GM12878 (cell line): ENCODE results near the gene NUBPL. TPM values are rescaled to one million over a fixed set of nuclear protein-coding genes. Genes with fewer than 3 reads are reported as not detected.

Experiments
- ATAC-seq: fragments of 200-7000 bp; cut with Tn5 transposase; 3 replicates; pipeline ENCODE4 v1.9.1; 2020; ENCODE audit warnings: mild to moderate bottlenecking, moderate library complexity
- BruUV-seq: library from RNA; stranded (reverse); fragments of 400-500 nt; replicated peaks from 2 replicates; lab custom pipeline; 2021; lab: Mats Ljungman, UMichigan
- CTCF ChIA-PET: fragments of 300-600 bp; sonication (Branson Sonifier 250); formaldehyde crosslinking; extraction: SDS; loops from one replicate; lab custom pipeline; 2021; ENCODE audit warnings: inconsistent platforms; lab: Yijun Ruan, JAX
- POLR2A ChIA-PET: fragments of 350-600 bp; formaldehyde crosslinking; extraction: SDS; loops from one replicate; lab custom pipeline; 2021; ENCODE audit warnings: inconsistent platforms; lab: Charles Lee
- RAD21 ChIA-PET: fragments of 300-600 bp; sonication (Branson Sonifier 250); formaldehyde crosslinking; loops from one replicate; lab custom pipeline; 2023; ENCODE audit warnings: antibody characterized with exemption; ENCODE audit not compliant: unreplicated experiment; lab: Charles Lee
- SMC1A ChIA-PET: fragments of 300-600 bp; sonication (Branson Sonifier 250); formaldehyde crosslinking; loops from one replicate; lab custom pipeline; 2023; ENCODE audit not compliant: unreplicated experiment, uncharacterized antibody; lab: Charles Lee
- DNase-seq: peaks from one replicate; pipeline ENCODE4 v3.0.0-alpha.2; 2011; ENCODE audit warnings: low read depth, low spot score
- FAIRE-seq: peaks from 3 replicates; lab custom pipeline; 2011; peaks lifted over from hg19 to GRCh38; lab: Jason Lieb, UNC
- H2AFZ ChIP-seq: 2 replicates; pipeline ENCODE4 v1.6.0; 2011; ENCODE audit warnings: low read depth, low read length, control low read depth; ENCODE audit not compliant: control insufficient read depth
- H3K27ac ChIP-seq: 2 replicates; pipeline ENCODE4 v1.5.1; 2011; ENCODE audit warnings: control low read depth; ENCODE audit not compliant: control insufficient read depth, insufficient read depth
- H3K27me3 ChIP-seq, 2 experiments: replicated peaks in 1 of 2; 2 replicates each; pipeline versions ENCODE4 v1.6.0 to v1.6.1; 2011; ENCODE audit warnings: low read length in 1 of 2; ENCODE audit not compliant: control insufficient read depth in 2 of 2, insufficient read depth in 2 of 2
- H3K36me3 ChIP-seq, 2 experiments: 2 replicates each; pipeline ENCODE4 v1.5.1; 2011; ENCODE audit warnings: low read length in 1 of 2; ENCODE audit not compliant: control insufficient read depth in 2 of 2, insufficient read depth in 2 of 2
- H3K4me1 ChIP-seq: 2 replicates; pipeline ENCODE4 v1.6.1; 2011; ENCODE audit warnings: mild to moderate bottlenecking, low read length, moderate library complexity, mixed read lengths; ENCODE audit not compliant: control insufficient read depth, insufficient read depth
- H3K4me2 ChIP-seq: 2 replicates; pipeline ENCODE4 v1.6.0; 2011; ENCODE audit warnings: control low read depth; ENCODE audit not compliant: control insufficient read depth, insufficient read depth
- H3K4me3 ChIP-seq: fragments of 200-600 bp; sonication (generic); 2 replicates; pipeline ENCODE4 v1.5.1; 2016
- H3K79me2 ChIP-seq: 2 replicates; pipeline ENCODE4 v1.6.0; 2011; ENCODE audit warnings: low read length; ENCODE audit not compliant: control insufficient read depth, insufficient read depth
- H3K9ac ChIP-seq: 2 replicates; pipeline ENCODE4 v1.8.0; 2011; ENCODE audit warnings: low read length, control low read depth, mixed read lengths; ENCODE audit not compliant: control insufficient read depth, insufficient read depth
- H3K9me3 ChIP-seq: replicated peaks from 3 replicates; pipeline ENCODE4 v1.5.1; 2011; ENCODE audit warnings: mild to moderate bottlenecking, low read length; ENCODE audit not compliant: control insufficient read depth, insufficient read depth
- H4K20me1 ChIP-seq: 2 replicates; pipeline ENCODE4 v1.6.0; 2011; ENCODE audit not compliant: control insufficient read depth, insufficient read depth
- CREM ChIP-seq: IDR thresholded peaks from 2 replicates; pipeline ENCODE4 v1.6.1; 2014; ENCODE audit warnings: antibody characterized with exemption, low read depth
- CTCF ChIP-seq, 3 experiments: IDR thresholded peaks in 2 of 3; conservative IDR thresholded peaks in 1 of 3; 2 replicates each; pipeline ENCODE4 v1.5.1; 2011; ENCODE audit warnings: low read depth in 3 of 3, low read length in 3 of 3, mild to moderate bottlenecking in 3 of 3, control low read depth in 2 of 3, moderate library complexity in 2 of 3, inconsistent platforms in 1 of 3, mixed read lengths in 1 of 3; ENCODE audit not compliant: control insufficient read depth in 2 of 3, insufficient read depth in 1 of 3; ENCODE audit errors: extremely low read depth in 1 of 3
- E2F8 ChIP-seq: fragments of 450-650 bp; IDR thresholded peaks from 2 replicates; pipeline ENCODE4 v1.6.1; 2018; ENCODE audit warnings: mild to moderate bottlenecking, low read depth, moderate library complexity; ENCODE audit not compliant: partially characterized antibody
- EZH2 ChIP-seq: IDR thresholded peaks from 2 replicates; pipeline ENCODE4 v1.6.1; 2012; ENCODE audit warnings: low read depth, mild to moderate bottlenecking, control low read depth, inconsistent platforms, low read length, borderline replicate concordance; ENCODE audit not compliant: control insufficient read depth
- IRF3 ChIP-seq: fragments of 450-650 bp; IDR thresholded peaks from 2 replicates; pipeline ENCODE4 v1.6.1; 2014; ENCODE audit warnings: mild to moderate bottlenecking
- MLLT1 ChIP-seq: fragments of 450-650 bp; IDR thresholded peaks from 2 replicates; pipeline ENCODE4 v1.6.1; 2016; ENCODE audit warnings: mild to moderate bottlenecking
- MYC ChIP-seq: IDR thresholded peaks from 2 replicates; pipeline ENCODE4 v1.6.1; 2011; ENCODE audit warnings: mild to moderate bottlenecking, low read length, moderate library complexity, inconsistent platforms; ENCODE audit not compliant: insufficient read depth, insufficient replicate concordance, insufficient read length, severe bottlenecking
- SMAD1 ChIP-seq: fragments of 450-650 bp; IDR thresholded peaks from 2 replicates; pipeline ENCODE4 v1.6.1; 2018; ENCODE audit warnings: mild to moderate bottlenecking, low read depth; ENCODE audit not compliant: partially characterized antibody
- SP1 ChIP-seq: IDR thresholded peaks from one replicate; pipeline ENCODE4 v1.6.1; 2011; ENCODE audit warnings: low read depth, low read length
- SUZ12 ChIP-seq: fragments of 200-600 bp; sonication (generic); IDR thresholded peaks from one replicate; pipeline ENCODE4 v1.6.1; 2018; ENCODE audit warnings: antibody characterized with exemption, mild to moderate bottlenecking; ENCODE audit not compliant: unreplicated experiment
- TAF1 ChIP-seq: IDR thresholded peaks from 2 replicates; pipeline ENCODE4 v1.6.1; 2011; ENCODE audit warnings: mild to moderate bottlenecking, low read depth, low read length, borderline replicate concordance
- TBL1XR1 ChIP-seq: IDR thresholded peaks from 2 replicates; pipeline ENCODE4 v1.6.1; 2012; ENCODE audit warnings: low read depth, low read length, improper control_type of control experiment
- ZZZ3 ChIP-seq: IDR thresholded peaks from 2 replicates; pipeline ENCODE4 v1.6.1; 2011; ENCODE audit warnings: low read depth; ENCODE audit not compliant: control insufficient read depth, insufficient read length
- in situ Hi-C: fragments of 300-500 bp; cut with MboI; formaldehyde crosslinking; loops from 9 replicates; pipeline ENCODE4 v1.14.3; 2018; ENCODE audit warnings: mixed read lengths
- intact Hi-C: fragments of 100-400 bp; cut with micrococcal nuclease; formaldehyde crosslinking; loops from one replicate; pipeline ENCODE4 v1.14.2; 2022; ENCODE audit not compliant: unreplicated experiment
- polyA plus RNA-seq, 11 experiments: library from polyadenylated mRNA; depleted of rRNA in 4 of 11; unstranded in 6 of 11; stranded (reverse) in 5 of 11; fragments of >200 nt; fragmentation: Nextera tagmentation in 4 of 11; fragmentation: Illumina TruSeq in 1 of 11; extraction: Ambion mirVana in 4 of 11; extraction: Trizol in 1 of 11; gene quantifications; 1 replicate in 1 of 11; 2 replicates in 10 of 11; pipeline versions ENCODE4 v1.2.1 to v1.2.3, GENCODE V29; 2011 to 2016; ENCODE audit warnings: inconsistent platforms in 2 of 11, missing spikeins in 2 of 11, low read depth in 1 of 11
- total RNA-seq, 4 experiments: library from RNA; depleted of rRNA in 3 of 4; stranded (reverse); fragments of >200 nt in 3 of 4; fragmentation: Illumina TruSeq in 1 of 4; extraction: Trizol in 1 of 4; gene quantifications; 2 replicates each; pipeline versions ENCODE4 v1.2.1 to v1.2.3, GENCODE V29; 2013 to 2021
- TF ChIP-seq, protein P1 (sequence below): IDR thresholded peaks from 2 replicates; pipeline ENCODE4 v1.6.1; 2011; ENCODE audit warnings: borderline replicate concordance, low read depth, mild to moderate bottlenecking, moderate library complexity, mixed read lengths, low read length; ENCODE audit not compliant: insufficient read depth; ENCODE audit errors: extremely low read length
- TF ChIP-seq, protein P2 (sequence below): IDR thresholded peaks from 2 replicates; pipeline ENCODE4 v1.6.1; 2012; ENCODE audit warnings: low read depth, low read length, improper control_type of control experiment

Gene NUBPL
- total and polyA plus RNA-seq, 10 of the 15 experiments (the other 5 are each of a cell fraction or from before 2014, with no cell fraction given), result 3.4 to 11.6 (median 8.1) TPM

DNA sequence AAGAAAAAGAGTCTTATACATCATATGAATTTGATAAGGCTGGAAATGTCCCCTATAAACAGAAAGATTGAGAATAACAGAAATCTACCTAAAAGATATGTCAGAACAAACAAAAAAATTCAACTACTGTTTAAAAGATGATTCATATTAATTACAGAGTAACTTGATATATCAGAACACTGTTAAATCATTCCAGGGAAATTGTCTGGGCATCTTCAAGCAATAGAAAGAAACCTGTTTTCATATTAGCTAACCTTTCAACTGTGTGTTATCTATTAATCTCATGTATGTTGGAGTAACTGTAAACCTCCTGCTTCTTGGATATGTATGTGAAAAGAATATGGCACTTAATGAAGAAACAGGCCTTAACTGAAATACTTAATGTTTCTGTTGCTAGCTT lies 96.7 kb downstream of the NUBPL start:
- RAD21 ChIA-PET, result no interaction called here
- TF ChIP-seq TBL1XR1 (no peak), IRF3 (no peak), ZZZ3 (no peak), MYC (no peak), TAF1 (no peak), SP1 (no peak), CREM (no peak), MLLT1 (no peak), SMAD1 (no peak), SUZ12 (no peak), EZH2 (no peak), E2F8 (no peak), CTCF (IDR thresholded peaks at IDR 0.05 in 2 of 3, conservative IDR thresholded peaks at IDR 0.05 in 1 of 3; ENCODE audit: control insufficient read depth in 2 of 3, extremely low read depth in 1 of 3, insufficient read depth in 1 of 3, low read depth in 3 of 3, low read length in 3 of 3) (no peak)
- TF ChIP-seq, protein P1, sequence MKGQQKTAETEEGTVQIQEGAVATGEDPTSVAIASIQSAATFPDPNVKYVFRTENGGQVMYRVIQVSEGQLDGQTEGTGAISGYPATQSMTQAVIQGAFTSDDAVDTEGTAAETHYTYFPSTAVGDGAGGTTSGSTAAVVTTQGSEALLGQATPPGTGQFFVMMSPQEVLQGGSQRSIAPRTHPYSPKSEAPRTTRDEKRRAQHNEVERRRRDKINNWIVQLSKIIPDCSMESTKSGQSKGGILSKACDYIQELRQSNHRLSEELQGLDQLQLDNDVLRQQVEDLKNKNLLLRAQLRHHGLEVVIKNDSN, result no peak
- TF ChIP-seq, protein P2, sequence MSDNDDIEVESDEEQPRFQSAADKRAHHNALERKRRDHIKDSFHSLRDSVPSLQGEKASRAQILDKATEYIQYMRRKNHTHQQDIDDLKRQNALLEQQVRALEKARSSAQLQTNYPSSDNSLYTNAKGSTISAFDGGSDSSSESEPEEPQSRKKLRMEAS, result no peak

More for the DNA sequence above, 96.7 kb downstream of the NUBPL start:
- FAIRE-seq, result no peak
- no TSS peak for BruUV-seq
- H3K9me3 ChIP-seq, result peaks cover 2% of the 10 kb centered on the region; the same call in 1 of the 3 replicates
- H3K27ac ChIP-seq, result no peak overlapping the region
- H4K20me1 ChIP-seq, result no peaks in the 10 kb centered on the region
- no peak overlapping the region for H2AFZ ChIP-seq
- no peak for ATAC-seq
- no peak overlapping the region for H3K9ac ChIP-seq
- in situ Hi-C loops (no loop called here), intact Hi-C loops (no loop called here)
- CTCF ChIA-PET, result interaction anchor here (2.0 kb wide), 1 partner anchor 200 kb away, joined by 4 read pairs; no protein-coding TSS in a partner anchor
- no peaks in the 10 kb centered on the region for H3K36me3 ChIP-seq
- POLR2A ChIA-PET, result no interaction called here
- SMC1A ChIA-PET, result no interaction called here
- no peak overlapping the region for H3K4me2 ChIP-seq
- no peaks in the 10 kb centered on the region for H3K79me2 ChIP-seq
- no peak overlapping the region for H3K4me3 ChIP-seq
- H3K27me3 ChIP-seq, result no peaks in the 10 kb centered on the region
- no peak for DNase-seq
- no peaks in the 10 kb centered on the region for H3K4me1 ChIP-seq
